GM12878 (cell line): ENCODE measurements around the gene SYNGAP1. TPM values are rescaled to one million over a fixed set of nuclear protein-coding genes. Genes with fewer than 3 reads are reported as not detected.

Source experiments
- ATAC-seq: fragments of 200-7000 bp; cut with Tn5 transposase; 3 replicates; pipeline ENCODE4 v1.9.1; 2020; ENCODE audit warnings: mild to moderate bottlenecking, moderate library complexity
- BruUV-seq: library from RNA; stranded (reverse); fragments of 400-500 nt; replicated peaks from 2 replicates; lab custom pipeline; 2021; lab: Mats Ljungman, UMichigan
- CTCF ChIA-PET: fragments of 300-600 bp; sonication (Branson Sonifier 250); formaldehyde crosslinking; extraction: SDS; loops from one replicate; lab custom pipeline; 2021; ENCODE audit warnings: inconsistent platforms; lab: Yijun Ruan, JAX
- POLR2A ChIA-PET: fragments of 350-600 bp; formaldehyde crosslinking; extraction: SDS; loops from one replicate; lab custom pipeline; 2021; ENCODE audit warnings: inconsistent platforms; lab: Charles Lee
- RAD21 ChIA-PET: fragments of 300-600 bp; sonication (Branson Sonifier 250); formaldehyde crosslinking; loops from one replicate; lab custom pipeline; 2023; ENCODE audit warnings: antibody characterized with exemption; ENCODE audit not compliant: unreplicated experiment; lab: Charles Lee
- SMC1A ChIA-PET: fragments of 300-600 bp; sonication (Branson Sonifier 250); formaldehyde crosslinking; loops from one replicate; lab custom pipeline; 2023; ENCODE audit not compliant: unreplicated experiment, uncharacterized antibody; lab: Charles Lee
- DNase-seq: peaks from one replicate; pipeline ENCODE4 v3.0.0-alpha.2; 2011; ENCODE audit warnings: low read depth, low spot score
- FAIRE-seq: peaks from 3 replicates; lab custom pipeline; 2011; peaks lifted over from hg19 to GRCh38; lab: Jason Lieb, UNC
- H2AFZ ChIP-seq: 2 replicates; pipeline ENCODE4 v1.6.0; 2011; ENCODE audit warnings: low read depth, low read length, control low read depth; ENCODE audit not compliant: control insufficient read depth
- H3K27ac ChIP-seq: 2 replicates; pipeline ENCODE4 v1.5.1; 2011; ENCODE audit warnings: control low read depth; ENCODE audit not compliant: control insufficient read depth, insufficient read depth
- H3K27me3 ChIP-seq, 2 experiments: replicated peaks in 1 of 2; 2 replicates each; pipeline versions ENCODE4 v1.6.0 to v1.6.1; 2011; ENCODE audit warnings: low read length in 1 of 2; ENCODE audit not compliant: control insufficient read depth in 2 of 2, insufficient read depth in 2 of 2
- H3K36me3 ChIP-seq, 2 experiments: 2 replicates each; pipeline ENCODE4 v1.5.1; 2011; ENCODE audit warnings: low read length in 1 of 2; ENCODE audit not compliant: control insufficient read depth in 2 of 2, insufficient read depth in 2 of 2
- H3K4me1 ChIP-seq: 2 replicates; pipeline ENCODE4 v1.6.1; 2011; ENCODE audit warnings: mild to moderate bottlenecking, low read length, moderate library complexity, mixed read lengths; ENCODE audit not compliant: control insufficient read depth, insufficient read depth
- H3K4me2 ChIP-seq: 2 replicates; pipeline ENCODE4 v1.6.0; 2011; ENCODE audit warnings: control low read depth; ENCODE audit not compliant: control insufficient read depth, insufficient read depth
- H3K4me3 ChIP-seq: fragments of 200-600 bp; sonication (generic); 2 replicates; pipeline ENCODE4 v1.5.1; 2016
- H3K79me2 ChIP-seq: 2 replicates; pipeline ENCODE4 v1.6.0; 2011; ENCODE audit warnings: low read length; ENCODE audit not compliant: control insufficient read depth, insufficient read depth
- H3K9ac ChIP-seq: 2 replicates; pipeline ENCODE4 v1.8.0; 2011; ENCODE audit warnings: low read length, control low read depth, mixed read lengths; ENCODE audit not compliant: control insufficient read depth, insufficient read depth
- H3K9me3 ChIP-seq: replicated peaks from 3 replicates; pipeline ENCODE4 v1.5.1; 2011; ENCODE audit warnings: mild to moderate bottlenecking, low read length; ENCODE audit not compliant: control insufficient read depth, insufficient read depth
- H4K20me1 ChIP-seq: 2 replicates; pipeline ENCODE4 v1.6.0; 2011; ENCODE audit not compliant: control insufficient read depth, insufficient read depth
- CEBPB ChIP-seq, 2 experiments: fragments of 150-350 bp in 1 of 2; IDR thresholded peaks; 2 replicates each; pipeline ENCODE4 v1.6.1; 2012 to 2014; ENCODE audit warnings: low read depth in 2 of 2, low read length in 2 of 2, borderline replicate concordance in 1 of 2, inconsistent platforms in 1 of 2
- GABPA ChIP-seq: IDR thresholded peaks from 2 replicates; pipeline ENCODE4 v1.6.1; 2014; ENCODE audit warnings: antibody characterized with exemption, low read depth, mild to moderate bottlenecking, inconsistent platforms
- HDGF ChIP-seq: fragments of 450-650 bp; IDR thresholded peaks from 2 replicates; pipeline ENCODE4 v1.6.1; 2016; ENCODE audit warnings: antibody characterized with exemption
- POLR2A ChIP-seq: IDR thresholded peaks from 2 replicates; pipeline ENCODE4 v1.6.1; 2011; ENCODE audit warnings: low read depth, mild to moderate bottlenecking, low read length
- WGBS: methylation state at CpG from one replicate; pipeline ENCODE4 v1.1.6; 2016; ENCODE audit warnings: low lambda C conversion rate; ENCODE audit not compliant: insufficient replicate concordance, insufficient coverage; ENCODE audit errors: missing lambda C conversion rate; 5-methylcytosine and 5-hydroxymethylcytosine counted together
- in situ Hi-C: fragments of 300-500 bp; cut with MboI; formaldehyde crosslinking; loops from 9 replicates; pipeline ENCODE4 v1.14.3; 2018; ENCODE audit warnings: mixed read lengths
- intact Hi-C: fragments of 100-400 bp; cut with micrococcal nuclease; formaldehyde crosslinking; loops from one replicate; pipeline ENCODE4 v1.14.2; 2022; ENCODE audit not compliant: unreplicated experiment
- polyA plus RNA-seq, 11 experiments: library from polyadenylated mRNA; depleted of rRNA in 4 of 11; unstranded in 6 of 11; stranded (reverse) in 5 of 11; fragments of >200 nt; fragmentation: Nextera tagmentation in 4 of 11; fragmentation: Illumina TruSeq in 1 of 11; extraction: Ambion mirVana in 4 of 11; extraction: Trizol in 1 of 11; gene quantifications; 1 replicate in 1 of 11; 2 replicates in 10 of 11; pipeline versions ENCODE4 v1.2.1 to v1.2.3, GENCODE V29; 2011 to 2016; ENCODE audit warnings: inconsistent platforms in 2 of 11, missing spikeins in 2 of 11, low read depth in 1 of 11
- total RNA-seq, 4 experiments: library from RNA; depleted of rRNA in 3 of 4; stranded (reverse); fragments of >200 nt in 3 of 4; fragmentation: Illumina TruSeq in 1 of 4; extraction: Trizol in 1 of 4; gene quantifications; 2 replicates each; pipeline versions ENCODE4 v1.2.1 to v1.2.3, GENCODE V29; 2013 to 2021
- TF ChIP-seq, protein P1 (sequence below): fragments of 450-650 bp; IDR thresholded peaks from 2 replicates; pipeline ENCODE4 v1.6.1; 2017; ENCODE audit warnings: mild to moderate bottlenecking, moderate library complexity

Gene SYNGAP1
- total and polyA plus RNA-seq, 10 of the 15 experiments (the other 5 are each of a cell fraction or from before 2014, with no cell fraction given): 0.05 to 9.2 (median 1.2) TPM

DNA sequence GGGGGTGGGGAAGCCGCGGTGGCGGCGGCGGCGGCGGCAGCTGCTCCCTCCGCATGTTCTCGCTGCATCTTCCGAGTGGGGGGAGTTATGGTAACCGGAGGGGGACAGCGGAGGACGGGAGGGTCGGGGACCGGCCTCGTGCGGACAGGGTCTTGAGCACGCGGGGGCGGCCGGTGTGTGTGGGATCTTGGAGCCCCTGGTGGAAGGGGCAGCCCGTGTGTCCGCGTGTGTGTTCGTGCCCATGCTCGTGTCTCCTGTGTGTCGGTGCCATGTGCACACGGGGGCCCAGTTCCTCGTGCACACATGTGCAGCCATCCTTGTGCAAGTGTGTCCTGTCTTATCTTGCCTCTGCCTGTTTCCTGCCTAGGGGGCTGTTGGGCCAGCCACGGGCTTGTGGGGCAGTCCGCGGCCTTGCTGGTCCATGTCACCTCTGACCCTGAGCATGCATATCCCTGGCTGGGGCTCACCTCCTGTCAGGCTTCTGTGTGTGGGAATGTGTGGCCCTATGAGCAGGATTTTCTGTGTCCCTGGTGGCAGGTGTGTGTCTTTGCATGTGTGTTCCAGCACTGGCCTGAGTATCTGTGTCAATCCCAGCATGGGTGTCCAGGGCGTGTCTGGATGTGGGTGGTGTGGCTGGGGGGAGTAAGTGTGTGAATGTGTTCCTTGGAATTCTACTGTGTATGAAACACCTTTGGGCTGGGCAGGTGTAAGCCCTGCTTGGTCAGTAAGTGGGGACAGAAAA is 8.5 kb downstream of the SYNGAP1 start (continued):
- TF ChIP-seq POLR2A (0 out of 2 replicates have a peak, but pooled peaks have one; percentile 16), CEBPB (IDR thresholded peaks at IDR 0.05; ENCODE audit: borderline replicate concordance in 1 of 2, low read depth in 2 of 2, low read length in 2 of 2) (no peak)
- TF ChIP-seq, protein P1, sequence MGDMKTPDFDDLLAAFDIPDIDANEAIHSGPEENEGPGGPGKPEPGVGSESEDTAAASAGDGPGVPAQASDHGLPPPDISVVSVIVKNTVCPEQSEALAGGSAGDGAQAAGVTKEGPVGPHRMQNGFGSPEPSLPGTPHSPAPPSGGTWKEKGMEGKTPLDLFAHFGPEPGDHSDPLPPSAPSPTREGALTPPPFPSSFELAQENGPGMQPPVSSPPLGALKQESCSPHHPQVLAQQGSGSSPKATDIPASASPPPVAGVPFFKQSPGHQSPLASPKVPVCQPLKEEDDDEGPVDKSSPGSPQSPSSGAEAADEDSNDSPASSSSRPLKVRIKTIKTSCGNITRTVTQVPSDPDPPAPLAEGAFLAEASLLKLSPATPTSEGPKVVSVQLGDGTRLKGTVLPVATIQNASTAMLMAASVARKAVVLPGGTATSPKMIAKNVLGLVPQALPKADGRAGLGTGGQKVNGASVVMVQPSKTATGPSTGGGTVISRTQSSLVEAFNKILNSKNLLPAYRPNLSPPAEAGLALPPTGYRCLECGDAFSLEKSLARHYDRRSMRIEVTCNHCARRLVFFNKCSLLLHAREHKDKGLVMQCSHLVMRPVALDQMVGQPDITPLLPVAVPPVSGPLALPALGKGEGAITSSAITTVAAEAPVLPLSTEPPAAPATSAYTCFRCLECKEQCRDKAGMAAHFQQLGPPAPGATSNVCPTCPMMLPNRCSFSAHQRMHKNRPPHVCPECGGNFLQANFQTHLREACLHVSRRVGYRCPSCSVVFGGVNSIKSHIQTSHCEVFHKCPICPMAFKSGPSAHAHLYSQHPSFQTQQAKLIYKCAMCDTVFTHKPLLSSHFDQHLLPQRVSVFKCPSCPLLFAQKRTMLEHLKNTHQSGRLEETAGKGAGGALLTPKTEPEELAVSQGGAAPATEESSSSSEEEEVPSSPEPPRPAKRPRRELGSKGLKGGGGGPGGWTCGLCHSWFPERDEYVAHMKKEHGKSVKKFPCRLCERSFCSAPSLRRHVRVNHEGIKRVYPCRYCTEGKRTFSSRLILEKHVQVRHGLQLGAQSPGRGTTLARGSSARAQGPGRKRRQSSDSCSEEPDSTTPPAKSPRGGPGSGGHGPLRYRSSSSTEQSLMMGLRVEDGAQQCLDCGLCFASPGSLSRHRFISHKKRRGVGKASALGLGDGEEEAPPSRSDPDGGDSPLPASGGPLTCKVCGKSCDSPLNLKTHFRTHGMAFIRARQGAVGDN: peak; percentile 43; the same call in 1 of the 2 replicates

DNA sequence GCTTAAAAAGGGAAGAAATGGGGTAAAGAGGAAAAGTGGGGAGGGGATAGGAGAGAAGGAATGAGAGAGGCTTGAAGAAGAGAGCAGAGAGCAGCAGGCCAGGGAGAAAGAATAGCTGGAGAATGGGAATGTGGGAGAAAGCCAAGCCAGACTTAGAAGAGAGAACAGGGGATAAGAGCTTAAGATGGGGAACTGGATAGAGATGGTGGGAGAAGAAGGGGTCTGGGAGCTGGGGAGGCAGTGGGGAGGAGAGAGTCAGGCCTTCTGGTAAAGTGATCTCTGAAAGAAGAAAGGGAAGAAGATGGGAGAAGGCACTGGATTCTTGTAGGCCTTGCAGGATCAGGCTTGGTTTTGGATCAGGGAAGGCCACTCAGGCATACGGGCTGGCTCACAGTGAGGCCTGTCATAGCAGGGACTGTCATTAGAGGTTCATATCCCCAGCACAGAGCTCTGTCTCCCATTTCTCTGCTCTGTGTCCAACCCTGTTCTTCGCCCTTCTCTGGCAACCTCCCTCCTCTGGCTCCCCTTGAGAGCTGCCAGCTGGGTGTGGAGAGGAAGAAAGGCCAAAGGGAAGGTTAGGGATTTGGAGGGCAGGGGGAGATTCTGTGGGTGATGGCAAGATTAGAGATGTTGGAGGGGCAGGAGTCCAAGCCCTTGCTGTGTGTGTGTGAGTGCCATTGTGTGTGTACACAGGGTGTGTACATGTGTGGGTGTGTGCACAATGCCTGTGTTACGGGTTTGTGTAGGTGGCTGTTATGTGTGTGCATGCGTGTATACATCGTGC is 9.3 kb downstream of the SYNGAP1 start:
- no peaks in the 10 kb centered on the region for H3K9me3 ChIP-seq
- H3K4me3 ChIP-seq: no peak overlapping the region
- POLR2A ChIA-PET: interaction anchor here (0.7 to 1.8 kb wide), 3 partner anchors 13 to 282 kb away, joined by 3 to 6 read pairs (median 3); partner anchors contain the start of genes PHF1 and UQCC2
- H2AFZ ChIP-seq: no peak overlapping the region
- intact Hi-C loops: no loop called here
- CTCF ChIA-PET: interaction anchor here (0.5 to 1.8 kb wide), 9 partner anchors 10 to 986 kb away, joined by 3 to 8 read pairs (median 3); partner anchors contain the start of genes CUTA and SYNGAP1
- WGBS: 85% methylated on average over 5 of the region's 5 CpGs
- RAD21 ChIA-PET: interaction anchor here (1.0 to 2.1 kb wide), 7 partner anchors 10 to 151 kb away, joined by 3 to 10 read pairs (median 5); partner anchors contain the start of genes BAK1, CUTA, PFDN6 and SYNGAP1
- H3K79me2 ChIP-seq: peaks cover 6% of the 10 kb centered on the region
- H4K20me1 ChIP-seq: no peaks in the 10 kb centered on the region
- TF ChIP-seq HDGF (0 out of 2 replicates have a peak, but pooled peaks have one; percentile 3), GABPA (no peak)
- no peaks in the 10 kb centered on the region for H3K27me3 ChIP-seq
- no peaks in the 10 kb centered on the region for H3K36me3 ChIP-seq
- SMC1A ChIA-PET: interaction anchor here (0.6 to 1.7 kb wide), 5 partner anchors 11 to 79 kb away, joined by 3 to 8 read pairs (median 4); partner anchors contain the start of genes CUTA and ZBTB9
- DNase-seq (no peak), FAIRE-seq (no peak), ATAC-seq (no peak)
- in situ Hi-C loops: no loop called here
- no peak overlapping the region; the same call in 1 of the 2 replicates for H3K9ac ChIP-seq
- peaks cover 55% of the 10 kb centered on the region for H3K4me1 ChIP-seq
- no peak overlapping the region; the same call in 1 of the 2 replicates for H3K27ac ChIP-seq
- no TSS peak for BruUV-seq
- peak overlapping the region; percentile 93 for H3K4me2 ChIP-seq
